HG03558 (cell line): ENCODE results near the gene CLEC4M.
"Not testable (repeated sequence)": the region's sequence is repeated elsewhere in the genome, so short reads cannot be mapped to it uniquely, and the experiment has no call there.

Source experiments
- ATAC-seq: cut with Tn5 transposase; IDR thresholded peaks from one replicate; pipeline ENCODE4 v1.9.1; 2021; ENCODE audit warnings: moderate number of reproducible peaks; ENCODE audit not compliant: unreplicated experiment; ENCODE audit errors: extremely low read depth

The CLEC4M gene

GRCh38 chr19:7739801-7740681 lies 23.0 kb upstream of the CLEC4M start:
- ATAC-seq, result no peak

GRCh38 chr19:7740682-7741054 lies 22.4 kb upstream of the CLEC4M start:
- ATAC-seq, result no peak

GRCh38 chr19:7742575-7742974 lies 20.5 kb upstream of the CLEC4M start:
- no peak for ATAC-seq

- ATAC-seq, result no peak
Measured at GRCh38 chr19:7742991-7743390, 20.1 kb upstream of the CLEC4M start.

GRCh38 chr19:7743425-7743841 lies 19.6 kb upstream of the CLEC4M start:
- ATAC-seq, result peak; percentile 52

GRCh38 chr19:7744199-7744786 lies 18.8 kb upstream of the CLEC4M start:
- ATAC-seq, result no peak

- no peak for ATAC-seq
Measured at GRCh38 chr19:7744871-7745650, 18.0 kb upstream of the CLEC4M start.

GRCh38 chr19:7746306-7746705 lies 16.7 kb upstream of the CLEC4M start:
- not testable (repeated sequence) for ATAC-seq

GRCh38 chr19:7746903-7747884 lies 15.8 kb upstream of the CLEC4M start, which contains the start of gene CD209:
Gene CD209, minus strand, starts transcription at chr19:7747534. Its CDS starts 23 bp downstream, at chr19:7747511.
- ATAC-seq, result no peak

- ATAC-seq, result no peak
Measured at GRCh38 chr19:7748171-7748570, 14.9 kb upstream of the CLEC4M start.

GRCh38 chr19:7748756-7749155 lies 14.3 kb upstream of the CLEC4M start:
- no peak for ATAC-seq

- no peak for ATAC-seq
Measured at GRCh38 chr19:7751157-7751783, 11.8 kb upstream of the CLEC4M start.

- no peak for ATAC-seq
Measured at GRCh38 chr19:7756258-7756657, 6.8 kb upstream of the CLEC4M start.

- ATAC-seq, result no peak
Measured at GRCh38 chr19:7757358-7757757, 5.7 kb upstream of the CLEC4M start.

- ATAC-seq, result no peak
Measured at GRCh38 chr19:7759156-7759555, 3.9 kb upstream of the CLEC4M start.

GRCh38 chr19:7763696-7764095 lies 653 bp downstream of the CLEC4M start:
- no peak for ATAC-seq

- not testable (repeated sequence) for ATAC-seq
Measured at GRCh38 chr19:7764157-7764556, 1.1 kb downstream of the CLEC4M start.

GRCh38 chr19:7765043-7765442 lies 2.0 kb downstream of the CLEC4M start:
- not testable (repeated sequence) for ATAC-seq

GRCh38 chr19:7766535-7766934 lies 3.5 kb downstream of the CLEC4M start:
- ATAC-seq, result no peak
